ENCODE data around the gene CTNND2.

Gene CTNND2

DNA sequence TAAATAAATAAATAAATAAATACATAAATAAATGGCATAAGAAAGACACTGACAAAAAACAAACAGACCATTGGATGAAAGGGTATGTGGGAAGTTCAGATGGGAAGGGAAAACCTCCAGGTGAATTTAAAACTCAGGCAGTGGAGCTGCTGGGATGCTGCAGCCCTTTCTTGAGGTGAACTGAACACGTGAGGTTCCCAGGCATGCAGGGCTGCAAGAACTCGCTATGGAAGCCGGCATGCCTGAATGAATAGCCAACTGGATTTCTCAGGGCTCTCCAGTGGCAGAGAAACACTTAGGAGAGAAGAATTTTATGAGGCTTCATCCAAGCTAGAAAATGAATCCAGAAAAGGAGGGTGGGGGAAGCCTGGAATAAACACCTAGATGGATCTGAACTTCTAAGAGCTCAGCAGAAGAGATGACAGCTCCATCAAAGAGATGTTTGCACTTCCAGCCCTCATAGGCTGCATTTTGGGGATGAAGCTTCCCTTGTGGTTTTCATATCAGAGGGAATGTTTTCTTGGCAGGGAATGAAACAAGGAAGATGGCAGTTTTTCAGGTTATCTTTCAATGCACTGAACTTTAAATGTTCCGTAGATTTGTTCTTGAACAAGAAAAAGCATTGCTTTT lies 919.0 kb downstream of the CTNND2 start:
- no peak for DNase-seq (ENCODE audit: low read depth)

DNA sequence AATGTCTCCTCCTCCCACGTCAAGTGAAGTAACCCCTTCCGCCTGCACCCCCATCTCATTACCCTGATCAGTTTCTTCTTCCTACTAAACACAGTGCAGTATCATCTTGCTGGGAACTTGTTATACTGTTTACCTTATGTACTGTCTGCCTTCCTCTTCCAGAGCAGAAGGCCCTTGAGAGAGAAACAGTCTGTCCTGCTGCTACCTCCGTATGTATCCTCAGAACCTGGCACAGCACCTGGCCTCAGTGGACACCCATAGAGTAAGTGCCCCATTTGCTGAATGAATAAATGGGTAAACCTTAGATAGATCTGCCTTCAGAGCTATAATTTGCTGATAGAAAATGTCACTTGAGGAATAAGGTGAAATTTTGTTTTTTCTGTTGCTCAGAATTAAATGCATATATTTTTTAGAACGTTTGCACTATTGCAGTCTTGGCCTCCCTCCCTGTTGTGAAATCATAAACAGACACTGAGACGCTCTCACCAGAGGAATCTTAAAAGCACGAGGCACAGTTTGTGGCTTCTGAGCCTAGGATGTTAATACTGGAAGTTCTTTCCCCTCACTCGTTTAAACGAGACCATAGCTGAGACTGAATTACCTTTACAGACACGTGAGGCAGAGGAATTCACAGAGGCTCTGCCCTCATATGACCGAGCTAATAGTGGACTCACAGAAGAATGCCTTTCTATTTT lies 920.1 kb downstream of the CTNND2 start:
- no peak for DNase-seq (ENCODE audit: low read depth)

DNA sequence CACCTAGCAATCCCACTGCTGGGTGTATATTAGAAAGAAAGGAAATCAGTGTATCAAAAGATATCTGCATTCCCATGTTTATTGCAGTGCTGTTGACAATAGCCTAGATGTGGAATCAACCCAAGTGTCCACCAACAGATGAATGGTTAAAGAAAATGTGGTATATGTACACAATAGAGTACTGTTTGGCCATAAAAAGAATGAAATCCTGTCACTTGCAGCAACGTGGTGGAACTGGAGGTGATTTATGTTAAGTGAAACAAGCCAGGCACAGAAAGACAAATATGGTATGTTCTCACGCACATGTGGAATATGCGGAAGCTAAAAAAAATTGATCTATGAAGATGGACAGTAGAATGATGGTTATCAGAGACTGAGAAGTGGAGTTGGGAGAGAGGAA lies 921.6 kb downstream of the CTNND2 start:
- no peak for DNase-seq (ENCODE audit: low read depth)

DNA sequence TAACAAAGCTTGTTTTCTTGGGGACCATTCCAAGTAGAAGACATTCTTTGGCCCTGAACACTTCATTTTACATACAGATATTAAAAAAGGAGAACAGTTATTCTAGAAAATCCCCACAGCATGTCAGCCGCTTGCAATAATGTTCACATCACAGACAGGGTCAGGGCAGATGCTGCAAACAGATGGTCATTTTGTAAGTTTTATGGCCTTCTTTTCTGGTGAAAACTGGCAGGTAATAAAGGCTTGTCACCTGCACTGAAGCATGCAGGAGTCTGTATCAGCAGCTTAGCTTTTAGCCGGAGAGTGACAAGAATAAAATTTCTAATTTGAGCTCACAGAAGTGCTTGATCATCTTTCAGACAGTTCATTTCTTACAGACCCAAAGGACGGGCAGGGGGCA lies 922.3 kb downstream of the CTNND2 start:
- DNase-seq (ENCODE audit: low read depth) = no peak

DNA sequence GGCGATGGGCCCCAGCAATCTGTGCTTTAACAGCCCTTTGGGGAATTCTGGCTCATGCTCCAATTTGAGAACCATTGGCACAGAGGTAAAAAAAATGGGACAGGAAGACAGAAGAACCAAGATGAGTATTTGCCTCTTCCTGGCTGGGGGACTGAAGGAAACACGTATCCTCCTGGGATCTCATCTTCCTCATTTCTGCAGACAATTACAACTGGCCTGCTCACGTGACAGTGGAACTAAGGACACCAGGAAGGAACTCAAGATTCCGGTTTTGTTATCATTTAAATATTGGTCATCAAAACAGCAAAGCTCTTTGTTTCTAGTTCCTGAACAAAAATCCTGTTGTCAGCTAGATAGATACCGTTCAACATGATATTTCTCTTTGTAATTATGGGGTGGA lies 927.2 kb downstream of the CTNND2 start:
- no peak for DNase-seq (ENCODE audit: low read depth)

DNA sequence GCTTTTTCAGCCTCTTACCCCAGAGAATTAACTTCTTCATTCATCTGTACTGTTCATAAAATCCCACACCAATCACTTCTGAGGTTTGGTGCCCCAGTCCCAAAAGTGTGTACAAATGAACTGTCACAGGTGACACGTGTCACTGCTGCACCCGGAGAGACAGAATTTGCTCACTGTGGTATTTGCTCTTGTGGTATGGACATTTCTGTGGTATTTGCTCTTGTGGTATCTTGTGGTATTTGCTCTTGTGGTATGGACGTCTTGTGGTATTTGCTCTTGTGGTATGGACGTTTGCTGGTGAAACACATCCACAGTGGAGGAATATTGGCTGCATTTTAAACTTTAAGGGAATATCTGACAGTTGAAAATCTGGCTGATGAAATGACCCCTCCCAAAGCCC lies 928.3 kb downstream of the CTNND2 start:
- no peak for DNase-seq (ENCODE audit: low read depth)

DNA sequence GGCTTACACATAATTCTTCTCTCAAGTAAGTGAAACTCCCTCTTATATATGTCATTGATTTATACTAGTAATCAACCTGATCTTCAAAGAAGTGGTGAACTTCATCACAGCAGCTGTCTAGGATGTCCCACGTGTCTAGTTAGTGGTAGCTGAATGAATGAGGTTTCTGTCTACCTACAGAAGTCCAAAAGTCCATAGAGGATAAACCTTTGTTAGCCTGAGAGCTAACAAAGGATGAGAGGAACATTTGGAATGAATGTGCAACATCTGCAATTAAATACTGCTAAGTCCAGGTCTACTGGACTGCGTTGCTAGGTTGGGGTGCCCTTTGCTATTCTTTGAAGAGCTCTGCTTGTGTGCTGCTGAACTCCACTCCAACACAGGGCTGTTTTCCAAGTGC lies 929.4 kb downstream of the CTNND2 start:
- no peak for DNase-seq (ENCODE audit: low read depth)

DNA sequence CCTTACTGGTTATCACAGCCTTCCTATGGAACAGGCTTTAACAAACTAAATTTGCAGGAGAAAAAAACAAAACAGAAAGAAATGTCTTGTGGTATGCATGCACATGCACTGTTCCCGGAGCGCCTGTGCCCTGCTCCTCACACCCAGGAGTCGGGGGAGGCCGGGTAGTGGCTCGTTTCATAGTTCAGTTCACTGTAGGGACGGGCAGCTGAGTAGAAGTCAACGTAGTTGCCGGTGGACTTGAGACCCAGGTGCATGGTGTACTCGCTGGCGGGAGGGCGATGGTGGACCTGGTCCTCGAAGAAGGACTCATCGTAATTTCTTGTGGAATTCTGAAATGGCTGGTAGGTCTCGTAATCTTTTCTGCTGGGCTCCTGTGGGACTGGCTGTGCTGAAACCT lies 930.9 kb downstream of the CTNND2 start:
- DNase-seq (ENCODE audit: low read depth) = no peak

DNA sequence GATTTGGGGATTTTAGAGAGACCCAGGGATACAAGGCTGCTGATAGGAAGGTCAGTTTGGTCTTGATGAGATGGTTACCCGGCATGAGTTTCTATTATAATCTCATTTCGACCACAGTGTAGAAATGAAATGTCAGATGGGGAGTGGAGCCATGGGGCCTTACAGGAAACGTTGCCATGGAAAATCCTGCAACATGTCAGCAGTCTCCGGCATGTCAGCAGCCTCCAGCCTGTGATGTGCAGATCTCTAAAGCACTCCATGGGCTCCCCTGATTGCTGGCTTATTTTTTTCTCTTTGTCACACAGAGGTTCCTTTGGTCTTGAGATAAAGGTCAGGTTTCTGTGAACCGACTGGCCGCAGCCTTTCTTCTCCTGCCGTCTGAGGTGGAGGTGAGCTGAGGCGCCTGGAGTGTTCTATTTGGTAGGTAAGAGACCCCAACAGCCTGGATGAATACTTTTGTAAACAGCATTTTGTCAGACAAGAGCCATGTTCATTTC lies 934.5 kb downstream of the CTNND2 start:
- no peak for DNase-seq (ENCODE audit: low read depth)

DNA sequence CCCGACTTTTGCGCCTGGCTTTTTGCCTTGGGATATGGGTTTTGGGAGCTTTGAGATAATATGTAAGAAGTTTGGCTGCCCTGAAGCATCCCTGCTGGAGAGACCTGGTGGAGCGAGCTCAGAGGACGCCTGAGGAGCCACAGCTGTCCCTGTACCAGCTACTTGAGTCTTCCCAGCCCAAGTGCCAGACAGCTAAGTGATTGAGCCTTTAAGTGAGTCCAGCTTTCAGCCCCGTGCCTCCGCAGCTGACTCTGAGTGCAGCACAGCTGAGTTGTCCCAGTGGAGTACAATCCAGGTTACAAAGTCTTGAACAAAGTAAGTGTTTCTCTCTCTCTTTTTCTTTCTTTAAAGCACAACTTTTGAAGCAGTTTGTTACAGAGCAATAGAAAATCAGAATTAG lies 939.4 kb downstream of the CTNND2 start:
- no peak for DNase-seq (ENCODE audit: low read depth)

DNA sequence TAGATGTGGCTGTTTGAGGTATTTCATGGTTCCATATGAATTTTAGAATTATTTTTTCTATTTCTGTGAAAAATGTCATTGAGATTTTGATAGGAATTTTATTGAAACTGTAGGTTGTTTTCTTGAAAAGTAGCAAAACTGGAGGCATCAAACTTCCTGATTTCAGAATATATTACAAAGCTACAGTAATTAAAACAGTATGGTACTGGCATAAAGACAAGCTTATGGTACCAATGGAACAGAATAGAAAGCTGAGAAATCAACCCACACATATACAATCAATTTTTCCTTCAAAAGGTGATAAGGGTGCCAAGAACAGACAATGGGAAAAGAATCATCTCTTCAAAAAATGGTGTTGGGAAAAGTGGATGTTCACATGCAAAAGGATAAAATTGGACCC lies 945.5 kb downstream of the CTNND2 start:
- no peak for DNase-seq (ENCODE audit: low read depth)

DNA sequence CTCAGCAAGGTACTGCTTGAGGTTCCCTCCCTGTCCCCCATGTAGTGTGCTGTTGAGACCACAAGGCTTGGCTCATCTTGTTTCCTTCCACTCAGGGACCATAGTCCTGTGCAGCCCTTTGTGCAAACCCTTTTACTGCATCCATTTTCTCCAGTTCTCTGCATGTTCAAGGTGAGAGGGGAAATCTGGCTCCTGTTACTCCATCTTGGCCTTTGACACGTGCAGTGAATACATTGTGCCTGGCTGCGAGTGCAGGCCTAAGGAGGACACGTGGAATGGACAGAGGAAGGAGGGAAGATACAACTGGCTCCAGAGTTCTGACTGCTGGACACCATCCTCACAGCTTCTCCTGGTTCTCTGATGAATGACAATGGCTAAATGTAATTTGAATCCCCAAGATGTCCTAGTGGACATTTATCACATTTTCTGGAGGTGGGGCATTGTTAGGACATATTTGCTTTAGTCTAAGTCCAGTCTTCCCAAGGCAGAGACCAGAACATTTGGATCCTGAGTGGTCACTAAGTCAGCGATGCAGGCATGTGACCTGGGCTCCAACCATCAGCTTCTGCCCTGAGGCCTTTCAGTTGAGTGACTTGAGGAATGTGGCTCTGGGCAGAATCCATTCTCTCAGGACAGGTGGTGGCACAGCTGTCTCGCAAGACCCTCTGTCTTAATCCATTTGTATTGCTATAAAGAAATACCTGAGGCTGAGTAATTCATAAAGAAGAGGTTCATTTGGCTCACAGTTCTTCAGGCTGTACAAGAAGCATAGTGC lies 954.2 kb downstream of the CTNND2 start:
- DNase-seq (ENCODE audit: low read depth) = no peak

DNA sequence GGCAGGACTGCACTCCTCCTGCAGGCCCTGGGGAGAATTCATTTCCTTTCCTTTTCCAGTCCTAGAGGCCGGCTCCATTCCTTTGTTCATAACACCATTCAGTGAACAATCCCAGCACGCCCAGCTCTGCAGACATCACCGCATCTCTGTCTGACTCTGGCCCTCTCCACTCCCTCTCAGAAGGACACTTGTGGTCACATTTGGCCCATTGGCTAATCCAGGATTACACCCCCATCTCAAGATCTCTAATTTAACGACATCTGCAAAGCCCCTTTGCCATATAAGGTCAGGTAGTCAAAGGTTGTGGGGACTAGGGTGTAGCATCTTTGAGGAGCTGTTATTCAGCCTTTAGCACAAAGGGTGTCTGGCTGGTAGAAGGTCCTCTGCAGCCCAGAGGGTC lies 958.2 kb downstream of the CTNND2 start:
- DNase-seq (ENCODE audit: low read depth) = no peak

DNA sequence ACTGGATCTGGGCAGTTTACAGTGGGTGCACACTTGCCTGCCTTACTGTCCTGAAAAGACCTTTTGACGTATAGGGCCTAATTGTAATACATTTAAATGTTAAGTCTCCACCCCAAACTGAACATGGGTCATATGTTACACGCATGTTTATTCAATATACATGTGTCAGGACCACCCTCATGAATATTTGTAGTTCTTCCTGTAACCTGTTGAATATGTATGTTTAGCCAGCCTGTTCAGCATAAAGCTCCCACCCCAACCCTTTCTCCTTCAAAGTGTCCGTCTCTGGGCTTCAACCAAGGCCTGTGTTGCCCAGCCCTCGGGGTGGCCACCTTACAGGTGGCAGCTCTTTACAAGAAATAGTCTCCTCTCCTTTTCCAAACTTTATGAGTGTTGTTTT lies 962.3 kb downstream of the CTNND2 start:
- DNase-seq (ENCODE audit: low read depth) = no peak

DNA sequence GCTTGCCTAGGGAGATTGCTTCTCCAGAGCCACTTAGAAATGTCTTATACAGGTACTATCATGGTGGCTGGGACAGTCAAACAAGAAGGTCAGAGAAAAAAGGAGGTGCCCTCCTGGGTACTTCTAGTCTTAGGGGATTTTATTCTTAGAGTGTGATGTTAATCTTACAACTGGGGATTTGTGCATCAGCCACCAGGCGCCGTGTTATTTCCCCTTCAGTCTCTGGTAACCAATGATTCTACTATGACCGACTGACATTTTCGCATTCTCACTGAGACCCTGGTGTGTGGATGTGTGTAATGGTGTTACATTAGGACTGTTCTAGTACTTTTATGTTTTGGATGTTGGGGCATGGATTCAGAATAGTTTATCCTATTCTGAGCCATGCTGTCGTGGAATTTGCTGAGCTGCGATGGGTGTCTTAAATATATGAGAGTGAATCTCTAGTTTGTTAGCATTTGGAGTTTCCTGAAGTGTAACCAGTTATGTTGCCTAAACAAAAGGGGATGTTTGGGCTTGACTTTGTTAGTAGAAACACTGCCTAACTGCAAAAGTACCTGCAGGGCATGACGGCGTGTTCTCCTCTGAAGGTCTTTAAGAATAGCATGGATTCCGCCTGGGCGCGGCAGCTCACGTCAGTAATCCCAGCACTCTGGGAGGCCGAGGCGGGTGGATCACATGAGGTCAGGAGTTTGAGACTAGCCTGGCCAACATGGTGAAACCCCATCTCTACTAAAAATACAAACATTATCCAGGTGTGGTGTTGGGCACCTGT lies 968.0 kb downstream of the CTNND2 start:
- DNase-seq (ENCODE audit: low read depth) = no peak

DNA sequence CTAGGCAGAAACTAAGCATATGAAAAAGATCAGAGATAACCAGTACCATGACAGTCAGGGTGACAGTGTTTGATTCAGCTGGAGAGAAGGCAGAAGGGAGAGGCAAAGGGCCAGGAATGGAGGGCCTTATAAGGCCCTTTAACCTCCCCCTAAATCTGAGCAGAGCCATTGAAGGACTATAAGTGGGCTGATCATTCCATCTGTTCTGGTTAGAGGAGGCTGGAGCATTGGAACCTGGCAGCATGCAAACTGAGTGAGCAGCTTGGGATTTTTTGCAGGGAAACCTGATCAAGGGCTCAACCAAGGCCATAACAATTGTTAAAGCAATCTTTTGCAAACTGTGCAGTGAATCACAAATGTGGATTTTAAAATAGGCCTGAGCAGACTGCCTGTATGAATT lies 968.7 kb downstream of the CTNND2 start:
- no peak for DNase-seq (ENCODE audit: low read depth)

DNA sequence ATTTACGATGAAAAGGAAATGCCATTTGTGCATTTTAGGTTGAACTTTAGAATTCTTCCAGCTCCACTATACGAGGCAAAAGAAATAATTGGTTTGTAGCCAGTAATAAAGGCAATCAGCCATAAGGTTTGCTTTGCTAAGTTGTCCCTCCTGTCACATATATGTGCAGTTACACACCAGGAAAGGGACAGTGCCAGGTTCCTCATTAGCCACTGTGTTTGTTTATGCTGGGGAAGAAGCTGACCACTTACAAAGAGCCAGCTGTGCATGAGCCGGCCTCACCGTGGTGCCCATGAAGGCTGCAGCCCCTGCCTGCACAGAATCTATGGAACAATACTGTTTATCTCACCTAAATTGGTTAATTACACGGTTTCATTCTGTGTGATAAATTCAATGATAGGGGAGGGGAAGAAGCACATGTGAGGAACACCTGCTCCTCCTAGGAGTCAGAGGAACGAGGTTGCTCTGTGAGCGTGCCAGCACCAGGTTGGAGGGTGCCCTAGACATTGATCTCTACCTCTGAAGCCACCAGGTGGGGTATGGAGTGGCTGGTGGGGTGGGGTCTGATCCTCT lies 969.4 kb downstream of the CTNND2 start:
- DNase-seq (ENCODE audit: low read depth) = no peak

DNA sequence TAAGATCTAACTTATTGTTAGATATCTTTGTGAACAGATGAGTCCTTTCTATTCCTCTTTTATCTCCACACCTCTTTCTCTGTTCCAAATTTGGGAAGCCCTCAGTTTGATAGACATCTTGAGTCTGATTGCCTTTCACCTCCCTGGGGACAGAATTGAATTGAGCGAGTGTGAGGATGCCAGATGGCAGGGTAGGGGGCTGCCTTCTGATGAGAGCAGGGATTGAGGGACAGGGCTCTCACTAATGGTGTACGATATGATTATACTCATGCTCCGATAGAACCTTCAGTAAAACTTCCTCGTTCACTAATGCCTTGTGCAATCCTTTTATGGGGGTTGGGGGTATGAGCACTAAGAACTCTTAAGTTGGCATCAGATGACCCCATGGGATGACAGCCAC lies 971.1 kb downstream of the CTNND2 start:
- no peak for DNase-seq (ENCODE audit: low read depth)

DNA sequence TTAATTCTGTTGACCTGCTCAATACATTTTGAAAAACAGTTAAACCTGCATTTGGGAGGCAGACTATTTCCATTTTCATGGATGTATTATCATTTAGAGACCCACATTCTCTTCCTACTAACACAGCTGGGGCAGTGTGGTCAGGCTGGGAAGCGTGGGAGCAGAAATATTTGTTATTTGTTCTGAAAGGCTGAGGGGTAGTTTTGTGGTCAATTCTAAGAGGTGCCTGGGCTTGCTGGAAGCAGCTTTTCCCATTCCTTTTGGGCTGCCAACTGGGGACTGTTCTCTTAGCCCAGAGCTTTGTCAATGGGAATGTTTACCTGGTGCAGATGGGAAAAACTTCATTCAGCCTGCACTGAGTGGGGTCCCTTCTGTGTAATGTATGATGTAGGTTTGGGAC lies 971.8 kb downstream of the CTNND2 start:
- no peak for DNase-seq (ENCODE audit: low read depth)

DNA sequence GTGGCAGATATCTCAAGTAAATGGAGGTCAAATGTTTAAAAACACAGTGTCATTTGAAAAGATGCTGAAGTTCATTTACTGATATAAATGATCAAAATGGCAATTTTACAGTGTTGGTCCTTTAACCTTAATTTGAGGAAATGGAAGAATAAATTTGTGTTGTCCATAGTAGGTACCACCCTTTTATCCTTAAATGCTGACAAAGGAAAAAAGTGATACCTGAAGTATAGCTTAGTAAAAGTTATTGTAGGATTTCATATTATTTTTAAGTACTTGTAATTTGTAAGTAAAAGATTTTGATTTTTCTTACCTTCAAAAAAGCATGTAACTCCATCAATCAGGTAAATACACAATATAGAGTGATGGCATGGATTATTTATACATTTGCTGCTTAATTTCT lies 976.6 kb downstream of the CTNND2 start:
- DNase-seq (ENCODE audit: low read depth) = no peak

DNA sequence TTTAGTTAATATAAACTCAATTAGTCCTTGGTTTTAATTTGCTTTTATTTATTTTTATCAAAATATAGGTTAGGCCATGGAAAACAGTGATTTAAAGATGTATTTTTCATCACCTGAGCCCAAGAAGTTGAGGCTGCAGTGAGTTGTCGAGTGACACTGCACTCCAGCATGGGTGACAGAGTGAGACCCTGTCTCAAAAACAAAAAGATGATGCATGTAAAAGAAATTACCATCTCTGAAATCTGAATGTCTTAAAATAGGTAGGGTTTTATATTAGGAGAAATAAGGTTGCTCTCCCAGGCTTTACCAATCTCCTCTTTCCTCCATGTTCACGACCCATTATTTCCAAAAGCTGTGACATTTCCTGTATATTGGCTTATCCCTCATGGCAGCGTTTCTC lies 980.9 kb downstream of the CTNND2 start:
- no peak for DNase-seq (ENCODE audit: low read depth)

Measured in fibroblast of gingiva (primary cell).